MCF 10A (cell line): Measurements from ENCODE around the gene ARHGEF17. TPM values are rescaled to one million over a fixed set of nuclear protein-coding genes. Genes with fewer than 3 reads are reported as not detected.

Experiments
- BruUV-seq: library from RNA; stranded (reverse); fragments of 400-500 nt; replicated peaks from 2 replicates; lab custom pipeline; 2021; lab: Mats Ljungman, UMichigan
- CTCF ChIA-PET: fragments of 300-600 bp; sonication (Branson Sonifier 250); formaldehyde crosslinking; extraction: SDS; loops from one replicate; lab custom pipeline; 2021; ENCODE audit warnings: antibody characterized with exemption, inconsistent platforms; lab: Yijun Ruan, JAX
- POLR2A ChIA-PET: fragments of 300-600, 350-650 bp; sonication (Branson Sonifier 250); formaldehyde crosslinking; extraction: SDS; loops from one replicate; lab custom pipeline; 2020; ENCODE audit warnings: antibody characterized with exemption, inconsistent platforms; lab: Yijun Ruan, JAX
- DNase-seq: peaks from one replicate; pipeline ENCODE4 v3.0.0-alpha.2; 2018; ENCODE audit not compliant: unreplicated experiment
- H3K27ac Mint-ChIP-seq: one replicate; pipeline ENCODE4 v1.8.0; 2022; ENCODE audit warnings: mild to moderate bottlenecking, low read depth, mixed read lengths; ENCODE audit not compliant: unreplicated experiment
- H3K27me3 Mint-ChIP-seq: one replicate; pipeline ENCODE4 v1.8.0; 2022; ENCODE audit warnings: mixed read lengths; ENCODE audit not compliant: insufficient read depth, unreplicated experiment
- H3K36me3 Mint-ChIP-seq: one replicate; pipeline ENCODE4 v1.8.0; 2022; ENCODE audit warnings: mild to moderate bottlenecking, moderate library complexity, mixed read lengths; ENCODE audit not compliant: insufficient read depth, unreplicated experiment
- H3K4me1 Mint-ChIP-seq: one replicate; pipeline ENCODE4 v1.8.0; 2022; ENCODE audit warnings: mixed read lengths; ENCODE audit not compliant: insufficient read depth, unreplicated experiment
- H3K4me3 Mint-ChIP-seq: one replicate; pipeline ENCODE4 v1.8.0; 2022; ENCODE audit warnings: mild to moderate bottlenecking, moderate library complexity, mixed read lengths; ENCODE audit not compliant: unreplicated experiment
- H3K9me3 Mint-ChIP-seq: one replicate; pipeline ENCODE4 v1.8.0; 2022; ENCODE audit warnings: mixed read lengths; ENCODE audit not compliant: unreplicated experiment
- intact Hi-C: fragments of 100-400 bp; cut with micrococcal nuclease; formaldehyde crosslinking; loops from 2 replicates; pipeline ENCODE4 v1.14.1; 2022
- total RNA-seq: library from RNA; stranded (reverse); gene quantifications from 2 replicates; pipeline ENCODE4 v1.2.3, GENCODE V29; 2022
- TF ChIP-seq, protein P1 (sequence below): fragments of 200-600 bp; IDR thresholded peaks from one replicate; pipeline ENCODE4 v1.8.0; 2022; ENCODE audit warnings: antibody characterized with exemption, mild to moderate bottlenecking; ENCODE audit not compliant: unreplicated experiment

Gene ARHGEF17
- total RNA-seq, 1 experiment from 2014 or later, result 27.6 TPM

DNA sequence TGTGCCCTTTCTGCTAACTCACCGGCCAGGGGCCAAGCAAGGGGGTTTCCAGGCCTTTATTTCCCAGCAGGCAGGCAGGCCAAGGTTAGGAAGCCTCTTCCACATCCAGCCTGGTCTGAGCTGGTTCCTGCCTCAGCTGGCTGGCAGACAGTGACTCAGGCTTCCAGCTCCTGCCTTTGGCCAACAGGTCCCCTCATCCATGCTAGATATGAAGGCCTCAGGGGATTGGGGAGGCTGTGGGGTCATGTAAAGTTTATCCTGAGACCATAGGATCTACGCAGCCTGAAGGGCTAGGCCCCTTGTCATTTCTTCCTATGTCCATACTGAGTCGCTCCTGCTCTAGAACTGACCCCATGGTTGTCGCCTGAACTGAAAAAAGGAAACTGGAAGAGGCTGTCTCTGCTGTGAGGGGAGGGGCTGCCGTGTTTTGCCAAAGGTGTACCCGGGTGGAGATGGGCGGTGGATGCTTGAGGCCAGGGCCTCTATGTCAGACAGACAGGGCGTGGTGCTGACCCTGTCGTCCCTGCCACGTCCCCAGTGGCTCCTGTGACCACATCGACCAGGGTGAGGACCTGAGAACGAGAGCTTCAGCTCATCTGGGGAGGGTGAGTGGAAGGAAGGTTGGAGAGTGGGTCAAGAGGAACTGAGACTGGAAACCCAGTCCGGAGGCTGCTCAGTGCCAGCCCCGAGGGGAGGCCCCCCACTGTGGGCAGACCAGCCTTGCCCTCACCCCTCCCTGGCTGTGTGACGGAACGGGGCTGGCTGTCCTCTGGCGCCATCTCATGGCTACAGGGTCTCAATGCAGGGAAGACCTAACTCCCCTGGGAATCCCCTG, 19.0 kb upstream of the ARHGEF17 start:
- Mint-ChIP-seq H3K27me3 (no peaks in the 10 kb centered on the region), H3K27ac (no peak overlapping the region), H3K4me3 (no peak overlapping the region), H3K9me3 (no peaks in the 10 kb centered on the region), H3K4me1 (peaks cover 6% of the 10 kb centered on the region), H3K36me3 (no peaks in the 10 kb centered on the region)
- DNase-seq, result peak; percentile 72
- TF ChIP-seq, protein P1, sequence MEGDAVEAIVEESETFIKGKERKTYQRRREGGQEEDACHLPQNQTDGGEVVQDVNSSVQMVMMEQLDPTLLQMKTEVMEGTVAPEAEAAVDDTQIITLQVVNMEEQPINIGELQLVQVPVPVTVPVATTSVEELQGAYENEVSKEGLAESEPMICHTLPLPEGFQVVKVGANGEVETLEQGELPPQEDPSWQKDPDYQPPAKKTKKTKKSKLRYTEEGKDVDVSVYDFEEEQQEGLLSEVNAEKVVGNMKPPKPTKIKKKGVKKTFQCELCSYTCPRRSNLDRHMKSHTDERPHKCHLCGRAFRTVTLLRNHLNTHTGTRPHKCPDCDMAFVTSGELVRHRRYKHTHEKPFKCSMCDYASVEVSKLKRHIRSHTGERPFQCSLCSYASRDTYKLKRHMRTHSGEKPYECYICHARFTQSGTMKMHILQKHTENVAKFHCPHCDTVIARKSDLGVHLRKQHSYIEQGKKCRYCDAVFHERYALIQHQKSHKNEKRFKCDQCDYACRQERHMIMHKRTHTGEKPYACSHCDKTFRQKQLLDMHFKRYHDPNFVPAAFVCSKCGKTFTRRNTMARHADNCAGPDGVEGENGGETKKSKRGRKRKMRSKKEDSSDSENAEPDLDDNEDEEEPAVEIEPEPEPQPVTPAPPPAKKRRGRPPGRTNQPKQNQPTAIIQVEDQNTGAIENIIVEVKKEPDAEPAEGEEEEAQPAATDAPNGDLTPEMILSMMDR, result peak; percentile 97
- no TSS peak for BruUV-seq
- ChIA-PET CTCF (interaction anchor here (0.6 to 3.0 kb wide), 32 partner anchors 9 to 1447 kb away, joined by 3 to 17 read pairs (median 4); partner anchors contain the start of gene P2RY6), POLR2A (interaction anchor here (0.5 to 0.7 kb wide), 3 partner anchors 18 to 604 kb away, joined by 3 read pairs; no protein-coding TSS in a partner anchor)
- intact Hi-C loops, result loop anchor here (1.0 kb wide), 3 partner anchors 47 to 458 kb away; no protein-coding TSS in a partner anchor

- CTCF ChIA-PET, result interaction anchor here (0.5 to 2.9 kb wide), 15 partner anchors 8 to 513 kb away, joined by 3 to 14 read pairs (median 4); no protein-coding TSS in a partner anchor
Observed at GRCh38 chr11:73290536-73290935, 17.5 kb upstream of the ARHGEF17 start.

DNA sequence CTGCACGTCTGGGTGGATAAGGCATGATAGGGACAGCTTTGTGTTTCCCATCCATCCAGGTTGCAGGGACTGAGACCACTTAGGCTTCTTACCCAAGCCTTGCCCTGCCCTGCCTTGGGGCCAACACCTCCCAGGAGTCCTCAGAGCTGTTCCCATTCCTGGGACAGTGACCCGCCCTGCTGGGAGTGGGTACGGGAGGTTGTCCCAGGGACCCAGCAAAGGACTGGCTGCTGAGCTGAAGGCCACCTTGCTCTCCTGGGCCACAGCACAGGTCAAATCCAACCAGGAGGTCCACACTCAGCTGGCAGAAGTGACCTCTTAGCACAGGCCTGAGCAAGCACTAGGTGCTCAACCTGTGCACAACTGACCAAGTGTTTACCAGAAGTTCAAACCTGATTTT, 16.9 kb upstream of the ARHGEF17 start:
- Mint-ChIP-seq H3K4me3 (no peak overlapping the region), H3K27ac (no peak overlapping the region), H3K9me3 (no peaks in the 10 kb centered on the region), H3K36me3 (no peaks in the 10 kb centered on the region), H3K4me1 (peaks cover 11% of the 10 kb centered on the region), H3K27me3 (no peaks in the 10 kb centered on the region)
- intact Hi-C loops, result no loop called here
- TF ChIP-seq, protein P1, result no peak
- CTCF ChIA-PET, result interaction anchor here (0.5 to 2.8 kb wide), 9 partner anchors 10 to 514 kb away, joined by 3 to 11 read pairs (median 5); no protein-coding TSS in a partner anchor
- no TSS peak for BruUV-seq
- POLR2A ChIA-PET, result interaction anchor here (0.7 to 1.8 kb wide), 2 partner anchors 16 to 114 kb away, joined by 3 to 5 read pairs; no protein-coding TSS in a partner anchor
- no peak for DNase-seq

More at GRCh38 chr11:73290536-73290935, 17.5 kb upstream of the ARHGEF17 start:
- H3K9me3 Mint-ChIP-seq, result no peaks in the 10 kb centered on the region
- no peak overlapping the region for H3K4me3 Mint-ChIP-seq
- H3K4me1 Mint-ChIP-seq, result peaks cover 10% of the 10 kb centered on the region
- TF ChIP-seq, protein P1, result no peak
- intact Hi-C loops, result no loop called here
- H3K27me3 Mint-ChIP-seq, result no peaks in the 10 kb centered on the region
- no peaks in the 10 kb centered on the region for H3K36me3 Mint-ChIP-seq
- no peak overlapping the region for H3K27ac Mint-ChIP-seq
- BruUV-seq, result no TSS peak
- no peak for DNase-seq
- POLR2A ChIA-PET, result interaction anchor here (0.7 kb wide), 1 partner anchor 113 kb away, joined by 3 read pairs; no protein-coding TSS in a partner anchor
